ENCODE measurements around the gene LDB1. TPM values are rescaled to one million over a fixed set of nuclear protein-coding genes. Genes with fewer than 3 reads are reported as not detected.

The LDB1 gene
- total and polyA plus RNA-seq, 2 of the 13 experiments (the other 11 are each of a cell fraction or from before 2014, with no cell fraction given) = 17.2 to 45.5 TPM

DNA sequence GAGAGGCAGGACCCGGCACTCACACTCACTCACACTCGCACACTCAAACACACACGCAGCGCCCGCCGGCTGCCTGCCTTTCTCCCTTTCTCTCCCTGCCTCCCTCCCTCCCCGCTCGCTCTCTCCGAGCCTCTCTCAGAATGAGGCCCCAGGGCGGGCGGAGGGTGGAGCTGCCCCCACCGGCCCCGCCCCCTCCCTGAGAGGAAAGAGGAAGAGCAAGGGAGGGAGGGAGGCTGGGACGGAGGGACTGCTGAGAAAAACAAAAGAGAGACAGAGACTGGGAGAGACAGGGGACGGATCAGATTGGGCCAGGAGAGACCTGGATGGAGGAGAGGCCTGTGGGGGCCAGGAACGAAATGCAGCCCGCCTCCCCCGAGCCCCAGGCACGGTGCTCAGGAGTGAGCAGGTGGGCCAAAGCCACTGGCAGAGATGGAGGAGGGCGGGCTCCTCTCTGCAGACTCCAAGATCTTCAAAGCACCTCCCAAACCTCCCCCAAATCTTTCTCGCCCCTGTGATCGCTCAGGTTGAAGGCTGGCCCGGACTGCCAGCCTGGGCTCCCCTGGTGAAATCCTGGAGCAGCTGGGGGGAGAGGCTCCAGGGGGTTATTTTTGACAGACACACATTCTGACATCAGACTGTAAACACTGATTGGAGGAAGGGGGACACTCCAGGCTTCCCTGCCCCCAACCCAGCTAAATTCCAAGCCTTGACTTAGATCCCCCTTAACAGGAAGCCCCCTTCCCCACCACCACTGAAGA is 5.1 kb downstream of the LDB1 start (continued):
- no peak for TF ChIP-seq ZBTB44 (CRISPR knock-in tag; IDR thresholded peaks at IDR 0.05)
- no peak; the same call in 1 of the 2 replicates for TF ChIP-seq ZNF788 (CRISPR knock-in tag; IDR thresholded peaks at IDR 0.05; ENCODE audit: borderline replicate concordance)
- TF ChIP-seq KLF16 (CRISPR knock-in tag; IDR thresholded peaks at IDR 0.05) = peak in 1 of 2 experiments; percentile 56; a peak in 1 of 4 replicates
- TF ChIP-seq REL (CRISPR knock-in tag; conservative IDR thresholded peaks at IDR 0.05) = no peak
- no peak for TF ChIP-seq JUNB (CRISPR knock-in tag; IDR thresholded peaks at IDR 0.05; ENCODE audit: borderline replicate concordance)
- TF ChIP-seq CBX5 (CRISPR knock-in tag; IDR thresholded peaks at IDR 0.05; ENCODE audit: borderline replicate concordance) = no peak
- TF ChIP-seq, protein P1, sequence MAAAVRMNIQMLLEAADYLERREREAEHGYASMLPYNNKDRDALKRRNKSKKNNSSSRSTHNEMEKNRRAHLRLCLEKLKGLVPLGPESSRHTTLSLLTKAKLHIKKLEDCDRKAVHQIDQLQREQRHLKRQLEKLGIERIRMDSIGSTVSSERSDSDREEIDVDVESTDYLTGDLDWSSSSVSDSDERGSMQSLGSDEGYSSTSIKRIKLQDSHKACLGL (CRISPR knock-in tag; IDR thresholded peaks at IDR 0.05) = no peak
- TF ChIP-seq ZNF703 (CRISPR knock-in tag; IDR thresholded peaks at IDR 0.05; ENCODE audit: borderline replicate concordance) = no peak
- TF ChIP-seq ZKSCAN8 (CRISPR knock-in tag; IDR thresholded peaks at IDR 0.05; ENCODE audit: borderline replicate concordance) = no peak
- TF ChIP-seq, protein P2, sequence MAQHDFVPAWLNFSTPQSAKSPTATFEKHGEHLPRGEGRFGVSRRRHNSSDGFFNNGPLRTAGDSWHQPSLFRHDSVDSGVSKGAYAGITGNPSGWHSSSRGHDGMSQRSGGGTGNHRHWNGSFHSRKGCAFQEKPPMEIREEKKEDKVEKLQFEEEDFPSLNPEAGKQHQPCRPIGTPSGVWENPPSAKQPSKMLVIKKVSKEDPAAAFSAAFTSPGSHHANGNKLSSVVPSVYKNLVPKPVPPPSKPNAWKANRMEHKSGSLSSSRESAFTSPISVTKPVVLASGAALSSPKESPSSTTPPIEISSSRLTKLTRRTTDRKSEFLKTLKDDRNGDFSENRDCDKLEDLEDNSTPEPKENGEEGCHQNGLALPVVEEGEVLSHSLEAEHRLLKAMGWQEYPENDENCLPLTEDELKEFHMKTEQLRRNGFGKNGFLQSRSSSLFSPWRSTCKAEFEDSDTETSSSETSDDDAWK (CRISPR knock-in tag; IDR thresholded peaks at IDR 0.05) = no peak
- TF ChIP-seq ZNF343 (CRISPR knock-in tag; IDR thresholded peaks at IDR 0.05) = no peak
- no peak for TF ChIP-seq TRIM24 (CRISPR knock-in tag; IDR thresholded peaks at IDR 0.05)
- TF ChIP-seq, protein P3, sequence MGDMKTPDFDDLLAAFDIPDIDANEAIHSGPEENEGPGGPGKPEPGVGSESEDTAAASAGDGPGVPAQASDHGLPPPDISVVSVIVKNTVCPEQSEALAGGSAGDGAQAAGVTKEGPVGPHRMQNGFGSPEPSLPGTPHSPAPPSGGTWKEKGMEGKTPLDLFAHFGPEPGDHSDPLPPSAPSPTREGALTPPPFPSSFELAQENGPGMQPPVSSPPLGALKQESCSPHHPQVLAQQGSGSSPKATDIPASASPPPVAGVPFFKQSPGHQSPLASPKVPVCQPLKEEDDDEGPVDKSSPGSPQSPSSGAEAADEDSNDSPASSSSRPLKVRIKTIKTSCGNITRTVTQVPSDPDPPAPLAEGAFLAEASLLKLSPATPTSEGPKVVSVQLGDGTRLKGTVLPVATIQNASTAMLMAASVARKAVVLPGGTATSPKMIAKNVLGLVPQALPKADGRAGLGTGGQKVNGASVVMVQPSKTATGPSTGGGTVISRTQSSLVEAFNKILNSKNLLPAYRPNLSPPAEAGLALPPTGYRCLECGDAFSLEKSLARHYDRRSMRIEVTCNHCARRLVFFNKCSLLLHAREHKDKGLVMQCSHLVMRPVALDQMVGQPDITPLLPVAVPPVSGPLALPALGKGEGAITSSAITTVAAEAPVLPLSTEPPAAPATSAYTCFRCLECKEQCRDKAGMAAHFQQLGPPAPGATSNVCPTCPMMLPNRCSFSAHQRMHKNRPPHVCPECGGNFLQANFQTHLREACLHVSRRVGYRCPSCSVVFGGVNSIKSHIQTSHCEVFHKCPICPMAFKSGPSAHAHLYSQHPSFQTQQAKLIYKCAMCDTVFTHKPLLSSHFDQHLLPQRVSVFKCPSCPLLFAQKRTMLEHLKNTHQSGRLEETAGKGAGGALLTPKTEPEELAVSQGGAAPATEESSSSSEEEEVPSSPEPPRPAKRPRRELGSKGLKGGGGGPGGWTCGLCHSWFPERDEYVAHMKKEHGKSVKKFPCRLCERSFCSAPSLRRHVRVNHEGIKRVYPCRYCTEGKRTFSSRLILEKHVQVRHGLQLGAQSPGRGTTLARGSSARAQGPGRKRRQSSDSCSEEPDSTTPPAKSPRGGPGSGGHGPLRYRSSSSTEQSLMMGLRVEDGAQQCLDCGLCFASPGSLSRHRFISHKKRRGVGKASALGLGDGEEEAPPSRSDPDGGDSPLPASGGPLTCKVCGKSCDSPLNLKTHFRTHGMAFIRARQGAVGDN (CRISPR knock-in tag; IDR thresholded peaks at IDR 0.05) = peak; percentile 51; the same call in 1 of the 2 replicates
- TF ChIP-seq RFX3 (CRISPR knock-in tag; IDR thresholded peaks at IDR 0.05) = no peak
- TF ChIP-seq HIVEP1 (CRISPR knock-in tag; IDR thresholded peaks at IDR 0.05) = no peak
- peak; percentile 71; the same call in 1 of the 2 replicates for TF ChIP-seq ZNF335 (CRISPR knock-in tag; IDR thresholded peaks at IDR 0.05)
- TF ChIP-seq DPF2 (CRISPR knock-in tag; IDR thresholded peaks at IDR 0.05; ENCODE audit: borderline replicate concordance, low read depth) = no peak
- no peak for TF ChIP-seq MTA3 (CRISPR knock-in tag; IDR thresholded peaks at IDR 0.05)
- no peak for TF ChIP-seq RNF219 (CRISPR knock-in tag; IDR thresholded peaks at IDR 0.05)
